Glutamatergic neuron (in vitro differentiated cells): ENCODE data around the gene GNG7. TPM values are rescaled to one million over a fixed set of nuclear protein-coding genes. Genes with fewer than 3 reads are reported as not detected.

Experiments used
- DNase-seq: peaks from one replicate; pipeline ENCODE4 v3.0.0; 2022
- H3K27ac Mint-ChIP-seq: one replicate; pipeline ENCODE4 v1.8.0; 2020; ENCODE audit warnings: mild to moderate bottlenecking, mixed read lengths, inconsistent platforms; ENCODE audit not compliant: unreplicated experiment
- H3K27me3 Mint-ChIP-seq: one replicate; pipeline ENCODE4 v1.8.0; 2020; ENCODE audit warnings: mild to moderate bottlenecking, moderate library complexity, mixed read lengths, inconsistent platforms; ENCODE audit not compliant: unreplicated experiment
- H3K36me3 Mint-ChIP-seq: one replicate; pipeline ENCODE4 v1.8.0; 2020; ENCODE audit warnings: mild to moderate bottlenecking, mixed read lengths, inconsistent platforms; ENCODE audit not compliant: unreplicated experiment
- H3K4me1 Mint-ChIP-seq: one replicate; pipeline ENCODE4 v1.8.0; 2020; ENCODE audit warnings: mild to moderate bottlenecking, low read depth, mixed read lengths, inconsistent platforms; ENCODE audit not compliant: unreplicated experiment
- H3K4me3 Mint-ChIP-seq: one replicate; pipeline ENCODE4 v1.8.0; 2020; ENCODE audit warnings: mild to moderate bottlenecking, mixed read lengths, inconsistent platforms; ENCODE audit not compliant: unreplicated experiment
- H3K9me3 Mint-ChIP-seq: one replicate; pipeline ENCODE4 v1.8.0; 2020; ENCODE audit warnings: mild to moderate bottlenecking, moderate library complexity, mixed read lengths, inconsistent platforms; ENCODE audit not compliant: unreplicated experiment
- total RNA-seq: library from RNA; stranded (reverse); fragmentation: NEBNext Ultra II Directional; extraction: Animal tissue kit (Norgen Biotek cat#: 25700); gene quantifications from one replicate; pipeline ENCODE4 v1.2.1, GENCODE V29; 2021; ENCODE audit not compliant: unreplicated experiment
- TF ChIP-seq, protein P1 (sequence below): fragments of 200-600 bp; sonication (generic); IDR thresholded peaks from one replicate; pipeline ENCODE4 v1.5.0; 2021; ENCODE audit not compliant: partially characterized antibody, unreplicated experiment

The GNG7 gene
- total RNA-seq, 1 donor from 2014 or later = 8.0 TPM

DNA sequence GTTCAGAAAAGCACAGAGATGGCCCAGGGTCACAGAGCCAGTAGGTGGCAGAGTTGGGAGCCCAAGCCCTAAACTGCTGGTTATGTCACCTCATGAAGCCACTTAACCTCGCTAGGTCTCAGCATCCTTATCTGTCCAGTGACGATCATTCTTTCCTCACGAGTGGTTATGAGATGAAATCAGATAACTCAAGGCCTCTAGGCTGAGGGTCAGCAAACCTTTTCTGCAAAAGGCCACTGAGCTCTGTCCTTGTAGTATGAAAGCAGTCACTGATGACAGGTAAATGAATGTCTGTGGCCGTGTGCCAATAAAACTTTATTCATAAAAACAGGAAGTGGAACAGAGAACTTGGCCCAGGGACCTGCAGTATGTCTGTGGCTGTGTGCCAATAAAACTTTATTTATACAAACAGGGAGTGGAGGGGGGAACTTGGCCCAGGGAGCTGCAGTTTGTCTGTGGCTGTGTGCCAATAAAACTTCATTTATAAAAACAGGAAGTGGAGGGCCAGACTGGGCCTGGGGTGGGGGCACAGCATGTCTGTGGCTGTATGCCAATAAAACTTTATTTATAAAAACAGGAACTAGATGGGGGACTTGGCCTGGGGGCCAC lies 71.2 kb downstream of the GNG7 start:
- H3K9me3 Mint-ChIP-seq = no peaks in the 10 kb centered on the region
- peaks cover 6% of the 10 kb centered on the region for H3K27me3 Mint-ChIP-seq
- TF ChIP-seq, protein P1, sequence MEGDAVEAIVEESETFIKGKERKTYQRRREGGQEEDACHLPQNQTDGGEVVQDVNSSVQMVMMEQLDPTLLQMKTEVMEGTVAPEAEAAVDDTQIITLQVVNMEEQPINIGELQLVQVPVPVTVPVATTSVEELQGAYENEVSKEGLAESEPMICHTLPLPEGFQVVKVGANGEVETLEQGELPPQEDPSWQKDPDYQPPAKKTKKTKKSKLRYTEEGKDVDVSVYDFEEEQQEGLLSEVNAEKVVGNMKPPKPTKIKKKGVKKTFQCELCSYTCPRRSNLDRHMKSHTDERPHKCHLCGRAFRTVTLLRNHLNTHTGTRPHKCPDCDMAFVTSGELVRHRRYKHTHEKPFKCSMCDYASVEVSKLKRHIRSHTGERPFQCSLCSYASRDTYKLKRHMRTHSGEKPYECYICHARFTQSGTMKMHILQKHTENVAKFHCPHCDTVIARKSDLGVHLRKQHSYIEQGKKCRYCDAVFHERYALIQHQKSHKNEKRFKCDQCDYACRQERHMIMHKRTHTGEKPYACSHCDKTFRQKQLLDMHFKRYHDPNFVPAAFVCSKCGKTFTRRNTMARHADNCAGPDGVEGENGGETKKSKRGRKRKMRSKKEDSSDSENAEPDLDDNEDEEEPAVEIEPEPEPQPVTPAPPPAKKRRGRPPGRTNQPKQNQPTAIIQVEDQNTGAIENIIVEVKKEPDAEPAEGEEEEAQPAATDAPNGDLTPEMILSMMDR = no peak
- H3K4me3 Mint-ChIP-seq = no peak overlapping the region
- H3K27ac Mint-ChIP-seq = no peak overlapping the region
- H3K36me3 Mint-ChIP-seq = no peaks in the 10 kb centered on the region
- no peak for DNase-seq
- no peaks in the 10 kb centered on the region for H3K4me1 Mint-ChIP-seq

DNA sequence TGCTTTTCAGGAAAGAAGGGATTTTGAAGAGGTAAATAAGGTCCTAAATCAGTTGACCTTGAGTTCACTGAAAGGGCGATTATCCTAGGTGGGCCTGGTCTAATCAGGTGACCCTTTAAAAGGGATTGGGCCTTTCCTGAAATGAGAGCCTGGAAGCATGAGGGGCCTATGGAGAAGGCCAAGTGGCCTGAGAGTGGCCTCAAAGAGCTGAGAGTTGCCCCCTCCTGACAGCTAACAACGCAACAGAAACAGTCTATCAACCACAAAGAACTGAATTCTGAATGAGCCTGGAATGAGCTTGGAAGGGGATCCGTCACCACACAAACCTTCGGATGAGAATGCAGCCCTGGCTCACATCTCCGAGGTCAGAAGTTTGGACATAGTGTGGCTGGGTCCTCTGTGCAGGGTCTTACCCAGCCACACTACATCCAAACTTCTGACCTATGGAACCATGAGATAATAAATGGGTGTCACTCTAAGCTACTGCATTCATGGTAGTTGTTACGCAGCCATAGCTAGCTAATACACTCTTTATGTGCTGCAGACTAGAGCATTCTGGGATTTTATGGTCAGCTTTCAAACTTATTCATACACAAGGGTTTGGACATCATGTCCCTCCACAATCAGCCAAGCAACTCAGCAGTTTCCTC lies 72.0 kb downstream of the GNG7 start:
- Mint-ChIP-seq H3K4me1 (no peaks in the 10 kb centered on the region), H3K36me3 (no peaks in the 10 kb centered on the region)

DNA sequence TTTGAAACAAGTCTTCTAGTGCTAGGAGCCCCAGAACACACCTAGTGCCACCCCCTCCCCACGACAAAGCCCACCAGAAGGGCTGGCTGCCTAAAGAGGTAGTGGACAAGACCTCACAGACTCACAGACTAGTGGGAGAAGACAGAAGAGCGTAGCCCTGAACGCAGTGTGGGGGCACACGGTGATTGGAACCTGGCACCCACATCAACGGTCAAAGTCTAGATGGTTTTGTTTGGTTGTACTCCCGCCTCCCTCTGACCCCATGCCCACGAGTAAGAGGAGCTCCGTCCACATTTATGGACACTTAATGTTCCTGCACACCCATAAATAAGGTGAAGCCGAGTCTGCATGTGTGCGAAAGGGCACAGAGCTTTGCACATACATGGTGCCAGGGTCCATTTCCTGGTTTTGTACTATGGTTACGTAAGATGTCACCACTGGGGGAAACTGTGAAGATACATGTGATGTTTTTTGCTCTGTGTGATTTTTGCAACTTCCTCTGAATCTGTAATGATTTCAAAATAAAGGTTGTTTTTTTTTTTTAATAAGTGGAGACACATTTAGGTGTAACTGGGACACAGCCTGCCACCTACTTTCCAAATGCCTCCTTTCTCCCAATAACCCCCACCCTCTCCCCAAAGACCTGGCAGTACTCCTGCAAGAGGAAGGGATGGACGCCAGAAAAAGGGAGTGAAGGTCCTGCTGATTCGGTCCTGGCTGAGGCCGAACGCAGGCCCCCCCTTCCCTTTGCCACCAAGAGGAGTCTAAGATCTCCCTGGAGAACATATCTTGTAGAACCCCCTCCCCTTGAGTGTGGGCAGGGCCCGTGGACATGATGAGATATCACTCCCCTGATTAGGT lies 72.8 kb downstream of the GNG7 start:
- H3K4me3 Mint-ChIP-seq = no peak overlapping the region
- no peaks in the 10 kb centered on the region for H3K4me1 Mint-ChIP-seq
- no peak for DNase-seq
- H3K36me3 Mint-ChIP-seq = no peaks in the 10 kb centered on the region
- no peak overlapping the region for H3K27ac Mint-ChIP-seq
- peaks cover 7% of the 10 kb centered on the region for H3K27me3 Mint-ChIP-seq
- H3K9me3 Mint-ChIP-seq = peaks cover 2% of the 10 kb centered on the region
- TF ChIP-seq, protein P1 = no peak

More for the DNA sequence above, 72.0 kb downstream of the GNG7 start:
- Mint-ChIP-seq H3K4me3 (no peak overlapping the region), H3K27ac (no peak overlapping the region), H3K9me3 (peaks cover under 1% of the 10 kb centered on the region), H3K27me3 (peaks cover 7% of the 10 kb centered on the region)
- TF ChIP-seq, protein P1 = no peak
- DNase-seq = no peak

DNA sequence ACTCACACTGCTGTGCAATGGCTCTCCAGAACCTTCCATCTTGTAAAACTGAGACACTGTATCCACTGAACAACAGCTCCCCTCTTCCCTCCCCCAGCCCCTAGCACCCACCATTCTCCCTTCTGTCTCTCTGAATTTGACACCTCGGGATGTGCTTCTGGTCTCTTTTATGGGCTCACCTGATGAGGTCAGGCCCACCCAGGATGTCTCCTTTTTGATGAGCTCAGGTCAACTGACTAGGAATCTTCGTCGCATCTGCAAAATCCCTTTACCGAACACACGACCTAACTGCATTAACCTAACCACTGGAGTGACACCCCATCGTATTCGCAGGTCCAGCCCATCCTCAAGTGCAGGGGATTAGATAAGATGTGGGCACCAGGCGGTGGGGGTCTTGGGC lies 73.9 kb downstream of the GNG7 start:
- Mint-ChIP-seq H3K27ac (no peak overlapping the region), H3K4me1 (no peaks in the 10 kb centered on the region), H3K9me3 (peaks cover 2% of the 10 kb centered on the region), H3K4me3 (no peak overlapping the region), H3K27me3 (peaks cover 7% of the 10 kb centered on the region), H3K36me3 (no peaks in the 10 kb centered on the region)
- DNase-seq = no peak
- TF ChIP-seq, protein P1 = no peak
